Cardiac atrium fibroblast (primary cell): ENCODE data around the gene ODAM. TPM values are rescaled to one million over a fixed set of nuclear protein-coding genes. Genes with fewer than 3 reads are reported as not detected.

Experiments used
- total RNA-seq: library from RNA; depleted of rRNA; stranded (reverse); fragments of >200 nt; gene quantifications from 2 replicates; pipeline ENCODE4 v1.2.3, GENCODE V29; 2015

Gene ODAM, protein sequence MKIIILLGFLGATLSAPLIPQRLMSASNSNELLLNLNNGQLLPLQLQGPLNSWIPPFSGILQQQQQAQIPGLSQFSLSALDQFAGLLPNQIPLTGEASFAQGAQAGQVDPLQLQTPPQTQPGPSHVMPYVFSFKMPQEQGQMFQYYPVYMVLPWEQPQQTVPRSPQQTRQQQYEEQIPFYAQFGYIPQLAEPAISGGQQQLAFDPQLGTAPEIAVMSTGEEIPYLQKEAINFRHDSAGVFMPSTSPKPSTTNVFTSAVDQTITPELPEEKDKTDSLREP
- total RNA-seq: not detected in 2 replicates

GRCh38 chr4:70195425-70195824 lies at the start of gene ODAM:
Gene ODAM (plus strand): TSS chr4:70195725. CDS start chr4:70196544, 819 bp downstream.

GRCh38 chr4:70153937-70154336 lies 41.6 kb upstream of the ODAM start, which contains the start of gene PRR27:
Gene PRR27 (plus strand): TSS chr4:70154237. CDS start chr4:70154376, 139 bp downstream.

GRCh38 chr4:70225824-70226223 lies 30.3 kb downstream of the ODAM start, which contains the start of gene FDCSP:
Gene FDCSP (plus strand): TSS chr4:70226124. CDS start chr4:70231195, 5,071 bp downstream.

DNA sequence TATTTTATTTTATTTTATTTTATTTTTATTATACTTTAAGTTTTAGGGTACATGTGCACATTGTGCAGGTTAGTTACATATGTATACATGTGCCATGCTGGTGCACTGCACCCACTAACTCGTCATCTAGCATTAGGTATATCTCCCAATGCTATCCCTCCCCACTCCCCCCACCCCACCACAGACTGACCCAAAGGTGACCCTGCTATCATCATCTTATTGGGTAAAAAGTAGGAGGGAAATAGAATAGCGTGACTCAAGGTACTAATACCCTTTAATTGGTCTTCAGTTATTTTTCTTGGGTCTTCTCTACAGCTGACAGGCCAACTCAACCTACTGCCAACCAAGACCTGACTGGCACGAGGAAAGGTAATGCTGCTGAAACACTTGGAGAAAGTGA lies 46.8 kb downstream of the ODAM start, which contains the start of gene CSN3:
TSS of gene CSN3 (plus strand) at position 301 of the 400 bp plus-strand sequence. CDS start 2,223 bp downstream, outside the sequence.

Other genes with a start within 250 kb of the ODAM start
- gene CSN2, start 230.0 kb upstream of the ODAM start, total RNA-seq: not detected in 2 replicates
- gene STATH, start 199.8 kb upstream of the ODAM start, total RNA-seq: not detected in 2 replicates
- not detected in 2 replicates for gene HTN3, start 167.3 kb upstream of the ODAM start, total RNA-seq
- not detected in 2 replicates for gene HTN1, start 145.3 kb upstream of the ODAM start, total RNA-seq
- gene PRR27, start 41.5 kb upstream of the ODAM start, total RNA-seq: not detected in 2 replicates
- not detected in 2 replicates for gene FDCSP, start 30.4 kb downstream of the ODAM start, total RNA-seq
- gene CSN3, start 46.9 kb downstream of the ODAM start, total RNA-seq: not detected in 2 replicates
- not detected in 2 replicates for gene CABS1, start 139.3 kb downstream of the ODAM start, total RNA-seq
- not detected in 2 replicates for gene SMR3A, start 165.0 kb downstream of the ODAM start, total RNA-seq
- gene SMR3B, start 187.4 kb downstream of the ODAM start, total RNA-seq: not detected in 2 replicates
- not detected in 2 replicates for gene OPRPN, start 202.2 kb downstream of the ODAM start, total RNA-seq